Smooth muscle cell (in vitro differentiated cells): ENCODE measurements around the gene NAALADL2. TPM values are rescaled to one million over a fixed set of nuclear protein-coding genes. Genes with fewer than 3 reads are reported as not detected.

ENCODE experiments used
- DNase-seq: peaks from one replicate; lab custom pipeline; 2025; ENCODE audit not compliant: unreplicated experiment; lab: John Stamatoyannopoulos, UW
- H2AFZ ChIP-seq: fragments of 200-600 bp; sonication (generic); 2 replicates; pipeline ENCODE4 v1.6.0; 2016; ENCODE audit warnings: antibody characterized with exemption, low read depth, mild to moderate bottlenecking
- H3F3A ChIP-seq: fragments of 200-600 bp; sonication (generic); 2 replicates; pipeline ENCODE4 v1.6.0; 2017; ENCODE audit warnings: antibody characterized with exemption, low read depth
- H3K27ac ChIP-seq: fragments of 200-600 bp; sonication (generic); 2 replicates; pipeline ENCODE4 v1.5.1; 2016; ENCODE audit warnings: low read depth, mild to moderate bottlenecking
- H3K27me3 ChIP-seq: fragments of 200-600 bp; sonication (generic); 2 replicates; pipeline ENCODE4 v1.6.1; 2016; ENCODE audit warnings: low read depth, mild to moderate bottlenecking
- H3K36me3 ChIP-seq: fragments of 200-600 bp; sonication (generic); 2 replicates; pipeline ENCODE4 v1.5.1; 2016; ENCODE audit warnings: low read depth
- H3K4me1 ChIP-seq: fragments of 200-600 bp; sonication (generic); 2 replicates; pipeline ENCODE4 v1.5.1; 2016; ENCODE audit warnings: low read depth
- H3K4me2 ChIP-seq: fragments of 200-600 bp; sonication (generic); 2 replicates; pipeline ENCODE4 v1.6.0; 2016; ENCODE audit warnings: mild to moderate bottlenecking
- H3K4me3 ChIP-seq: fragments of 200-600 bp; sonication (generic); 2 replicates; pipeline ENCODE4 v1.5.1; 2016; ENCODE audit warnings: mild to moderate bottlenecking
- H3K79me2 ChIP-seq: fragments of 200-600 bp; sonication (generic); 2 replicates; pipeline ENCODE4 v1.6.0; 2016; ENCODE audit warnings: low read depth, mild to moderate bottlenecking
- H3K9ac ChIP-seq: fragments of 200-600 bp; sonication (generic); 2 replicates; pipeline ENCODE4 v1.6.0; 2016; ENCODE audit warnings: low read depth
- H3K9me3 ChIP-seq: fragments of 200-600 bp; sonication (generic); replicated peaks from 2 replicates; pipeline ENCODE4 v1.5.1; 2016; ENCODE audit warnings: low read depth
- H4K20me1 ChIP-seq: fragments of 200-600 bp; sonication (generic); 2 replicates; pipeline ENCODE4 v1.6.0; 2016; ENCODE audit warnings: low read depth
- CTCF ChIP-seq: fragments of 200-600 bp; sonication (generic); IDR thresholded peaks from 2 replicates; pipeline ENCODE4 v1.5.1; 2017; ENCODE audit warnings: borderline replicate concordance, mild to moderate bottlenecking, antibody characterized with exemption; ENCODE audit not compliant: insufficient read depth, poor library complexity, severe bottlenecking
- WGBS: methylation state at CpG from one replicate; pipeline ENCODE4 v1.1.7; 2016; ENCODE audit warnings: low lambda C conversion rate; 5-methylcytosine and 5-hydroxymethylcytosine counted together
- polyA plus RNA-seq: library from polyadenylated mRNA; unstranded; fragments of >200 nt; fragmentation: Nextera tagmentation; extraction: Ambion mirVana; gene quantifications from 2 replicates; pipeline ENCODE4 v1.2.1, GENCODE V29; 2016
- total RNA-seq: library from RNA; depleted of rRNA; stranded (reverse); fragments of >200 nt; gene quantifications from 2 replicates; pipeline ENCODE4 v1.2.3, GENCODE V29; 2014

Gene NAALADL2
- total and polyA plus RNA-seq, 2 experiments from 2014 or later: 2.5 to 13.8 TPM

DNA sequence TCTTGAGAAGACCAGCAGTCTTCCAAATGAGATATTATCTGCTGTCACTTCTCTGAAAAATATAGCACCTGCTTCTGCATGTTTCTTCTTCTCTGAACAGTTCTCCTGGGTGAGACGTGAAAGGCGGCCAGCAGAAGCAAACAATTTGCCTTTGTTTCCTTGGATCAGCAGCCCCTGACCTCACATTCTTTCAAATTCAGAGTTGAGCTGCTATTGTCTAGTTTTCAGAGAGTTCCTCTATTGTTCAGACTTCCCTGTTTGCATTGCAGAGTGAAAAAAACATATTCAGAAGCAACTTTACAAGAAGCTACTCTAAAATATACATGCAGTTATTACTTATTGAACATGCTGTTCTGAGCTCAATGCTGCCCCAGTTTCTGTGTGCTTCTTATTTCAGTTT is 653.6 kb downstream of the NAALADL2 start:
- 71% methylated on average over 2 of the region's 2 CpGs for WGBS
- Histone ChIP-seq H3K4me1 (peaks cover 11% of the 10 kb centered on the region), H3F3A (no peaks in the 10 kb centered on the region), H3K27me3 (no peaks in the 10 kb centered on the region), H3K4me3 (no peak overlapping the region), H3K4me2 (no peak overlapping the region), H3K79me2 (no peaks in the 10 kb centered on the region), H4K20me1 (no peaks in the 10 kb centered on the region), H2AFZ (no peak overlapping the region), H3K9me3 (no peaks in the 10 kb centered on the region), H3K36me3 (no peaks in the 10 kb centered on the region), H3K9ac (no peak overlapping the region), H3K27ac (no peak overlapping the region)
- no peak for TF ChIP-seq CTCF
- no peak for DNase-seq

DNA sequence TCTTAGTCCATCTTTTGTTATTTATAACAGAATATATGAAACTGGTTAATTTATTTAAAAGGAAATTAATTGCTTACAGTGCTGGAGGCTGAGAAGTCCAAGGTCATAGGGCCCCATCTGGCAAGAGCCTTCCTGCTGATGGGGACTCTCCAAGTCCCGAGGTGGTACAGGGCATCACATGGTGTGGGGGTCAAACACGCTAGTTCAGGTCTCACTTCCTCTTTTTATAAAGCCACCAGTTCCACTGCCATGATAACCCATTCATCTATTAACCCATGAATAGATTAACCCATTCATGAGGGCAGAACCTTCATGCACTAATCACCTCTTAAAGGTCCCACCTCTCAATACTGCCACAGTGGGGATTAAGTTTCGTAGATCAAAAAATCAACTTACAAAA is 659.3 kb downstream of the NAALADL2 start:
- H3K9me3 ChIP-seq: no peaks in the 10 kb centered on the region
- no peaks in the 10 kb centered on the region for H3K79me2 ChIP-seq
- no peaks in the 10 kb centered on the region for H3F3A ChIP-seq
- H3K4me2 ChIP-seq: no peak overlapping the region
- no peaks in the 10 kb centered on the region for H4K20me1 ChIP-seq
- no peak overlapping the region for H3K4me3 ChIP-seq
- no peak for DNase-seq
- H2AFZ ChIP-seq: no peak overlapping the region
- H3K27ac ChIP-seq: no peak overlapping the region
- TF ChIP-seq CTCF: no peak
- H3K36me3 ChIP-seq: no peaks in the 10 kb centered on the region
- H3K4me1 ChIP-seq: no peaks in the 10 kb centered on the region
- H3K27me3 ChIP-seq: no peaks in the 10 kb centered on the region
- H3K9ac ChIP-seq: no peak overlapping the region
- WGBS: 98% methylated on average over 3 of the region's 3 CpGs

GRCh38 chr3:175521406-175521805 is 662.3 kb downstream of the NAALADL2 start:
- H3K27ac ChIP-seq: no peak overlapping the region
- no peaks in the 10 kb centered on the region for H4K20me1 ChIP-seq
- H3K79me2 ChIP-seq: no peaks in the 10 kb centered on the region
- no peak overlapping the region for H3K9ac ChIP-seq
- no peak for DNase-seq
- no peak overlapping the region for H2AFZ ChIP-seq
- H3F3A ChIP-seq: no peaks in the 10 kb centered on the region
- H3K36me3 ChIP-seq: no peaks in the 10 kb centered on the region
- H3K4me2 ChIP-seq: no peak overlapping the region
- H3K4me1 ChIP-seq: peaks cover 8% of the 10 kb centered on the region
- 92% methylated on average over 3 of the region's 3 CpGs for WGBS
- H3K4me3 ChIP-seq: no peak overlapping the region
- no peaks in the 10 kb centered on the region for H3K27me3 ChIP-seq
- H3K9me3 ChIP-seq: no peaks in the 10 kb centered on the region
- no peak for TF ChIP-seq CTCF

GRCh38 chr3:175526191-175526590 is 667.1 kb downstream of the NAALADL2 start:
- Histone ChIP-seq H2AFZ (peak overlapping the region; percentile 50), H3K27ac (no peak overlapping the region), H3K36me3 (no peaks in the 10 kb centered on the region), H3K27me3 (no peaks in the 10 kb centered on the region), H3K4me2 (peak overlapping the region; percentile 78), H3K9me3 (no peaks in the 10 kb centered on the region), H3K9ac (no peak overlapping the region), H3K79me2 (no peaks in the 10 kb centered on the region), H3K4me3 (peak overlapping the region; percentile 43), H3K4me1 (peaks cover 14% of the 10 kb centered on the region), H4K20me1 (no peaks in the 10 kb centered on the region), H3F3A (no peaks in the 10 kb centered on the region)
- DNase-seq: no peak
- no peak for TF ChIP-seq CTCF
- 74% methylated on average over 2 of the region's 2 CpGs for WGBS
